CD8-positive, alpha-beta memory T cell (primary cell): ENCODE data around the gene GSTO2. TPM values are rescaled to one million over a fixed set of nuclear protein-coding genes. Genes with fewer than 3 reads are reported as not detected.

Source experiments
- CTCF ChIA-PET: fragments of 350-600 bp; sonication (Branson Sonifier 250); formaldehyde crosslinking; loops from one replicate; lab custom pipeline; 2021; ENCODE audit warnings: antibody characterized with exemption; lab: Charles Lee
- POLR2A ChIA-PET: fragments of 350-600 bp; sonication (Branson Sonifier 250); formaldehyde crosslinking; loops from one replicate; lab custom pipeline; 2021; ENCODE audit warnings: antibody characterized with exemption; lab: Charles Lee
- DNase-seq, 5 donors: peaks; one replicate each; pipeline versions ENCODE4 v3.0.0 to v3.0.0-alpha.2; 2020 to 2022; ENCODE audit warnings: mixed read lengths in 1 of 5
- H3K27ac ChIP-seq: one replicate; pipeline ENCODE4 v1.7.0; 2013; ENCODE audit warnings: low read depth, mild to moderate bottlenecking, low read length, moderate library complexity
- H3K27me3 ChIP-seq: 2 replicates; pipeline ENCODE4 v1.7.0; 2013; ENCODE audit warnings: low read length, mild to moderate bottlenecking; ENCODE audit not compliant: insufficient read depth, poor library complexity, severe bottlenecking
- H3K36me3 ChIP-seq: 2 replicates; pipeline ENCODE4 v1.7.0; 2013; ENCODE audit warnings: mild to moderate bottlenecking, low read length, moderate library complexity; ENCODE audit not compliant: insufficient read depth
- H3K4me1 ChIP-seq: 2 replicates; pipeline ENCODE4 v1.7.0; 2013; ENCODE audit warnings: mild to moderate bottlenecking, low read length, moderate library complexity; ENCODE audit not compliant: insufficient read depth
- H3K4me3 ChIP-seq: 2 replicates; pipeline ENCODE4 v1.7.0; 2013; ENCODE audit warnings: mild to moderate bottlenecking, low read length
- H3K9me3 ChIP-seq: 2 replicates; pipeline ENCODE4 v1.7.0; 2013; ENCODE audit warnings: mild to moderate bottlenecking, low read length
- H3K27ac Mint-ChIP-seq, 8 donors: one replicate each; pipeline ENCODE4 v1.8.0; 2020 to 2021; ENCODE audit warnings: mixed read lengths in 8 of 8, mild to moderate bottlenecking in 6 of 8, inconsistent platforms in 3 of 8, moderate library complexity in 3 of 8
- H3K27me3 Mint-ChIP-seq, 2 donors: one replicate each; pipeline ENCODE4 v1.8.0; 2020 to 2021; ENCODE audit warnings: mixed read lengths in 2 of 2, mild to moderate bottlenecking in 1 of 2, moderate library complexity in 1 of 2
- H3K36me3 Mint-ChIP-seq, 3 donors: one replicate each; pipeline ENCODE4 v1.8.0; 2020 to 2021; ENCODE audit warnings: mixed read lengths in 3 of 3, inconsistent platforms in 1 of 3, mild to moderate bottlenecking in 1 of 3
- H3K4me1 Mint-ChIP-seq, 3 donors: one replicate each; pipeline ENCODE4 v1.8.0; 2020 to 2021; ENCODE audit warnings: mixed read lengths in 3 of 3, inconsistent platforms in 1 of 3, mild to moderate bottlenecking in 1 of 3
- H3K4me3 Mint-ChIP-seq, 7 donors: one replicate each; pipeline ENCODE4 v1.8.0; 2020 to 2021; ENCODE audit warnings: mixed read lengths in 7 of 7, mild to moderate bottlenecking in 6 of 7, moderate library complexity in 4 of 7, inconsistent platforms in 2 of 7
- H3K9me3 Mint-ChIP-seq, 5 donors: one replicate each; pipeline ENCODE4 v1.8.0; 2020 to 2022; ENCODE audit warnings: mixed read lengths in 5 of 5, mild to moderate bottlenecking in 3 of 5, moderate library complexity in 2 of 5, inconsistent platforms in 1 of 5
- polyA plus RNA-seq: library from polyadenylated mRNA; unstranded; fragments of 300-500 nt; fragmentation: Illumina TruSeq; gene quantifications from one replicate; pipeline ENCODE4 v1.2.3, GENCODE V29; 2021
- total RNA-seq, 2 experiments: library from RNA; stranded (reverse); gene quantifications; one replicate each; pipeline ENCODE4 v1.2.3, GENCODE V29; 2021

The GSTO2 gene
- total and polyA plus RNA-seq, 3 experiments from 2014 or later, result 0.60 to 1.1 (median 0.93) TPM

DNA sequence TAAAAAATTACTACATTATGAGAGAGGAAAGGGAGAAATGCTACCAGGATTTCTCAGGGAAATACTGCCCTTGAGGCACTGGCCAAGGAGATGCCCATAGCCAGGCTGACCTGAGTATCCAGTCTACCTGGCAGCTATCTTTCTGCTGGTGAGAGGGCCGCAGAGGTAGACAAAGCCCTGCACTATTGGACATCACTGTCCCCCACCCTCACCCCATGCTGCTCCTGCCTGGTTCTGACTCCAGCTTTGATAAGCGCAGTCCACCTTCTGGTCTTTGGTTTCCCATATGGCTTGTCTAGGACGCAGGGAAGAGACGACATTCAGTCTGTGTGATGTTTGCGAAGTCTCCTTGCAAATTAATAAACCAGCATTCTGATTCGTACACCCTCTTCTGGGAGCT lies 65.6 kb downstream of the GSTO2 start:
- H3K27ac ChIP-seq, result peak overlapping the region; percentile 75
- Mint-ChIP-seq H3K4me3 (peak overlapping the region in 4 of 7 donors; percentile 29 to 98 (median 84)), H3K27me3 (peaks cover 0 to 7% of the 10 kb centered on the region in 2 donors), H3K36me3 (peaks cover 0 to 42% (median 8%) of the 10 kb centered on the region in 3 donors), H3K9me3 (no peaks in the 10 kb centered on the region), H3K4me1 (peaks cover 72 to 87% (median 87%) of the 10 kb centered on the region in 3 donors), H3K27ac (peak overlapping the region; percentile 68 to 100 (median 98))
- no peaks in the 10 kb centered on the region for H3K9me3 ChIP-seq
- H3K4me3 ChIP-seq, result no peak overlapping the region
- POLR2A ChIA-PET, result interaction anchor here (0.5 kb wide), 1 partner anchor 68 kb away, joined by 5 read pairs; no protein-coding TSS in a partner anchor
- no peak for DNase-seq
- peaks cover 7% of the 10 kb centered on the region for H3K36me3 ChIP-seq
- no peaks in the 10 kb centered on the region for H3K27me3 ChIP-seq
- H3K4me1 ChIP-seq, result peaks cover 82% of the 10 kb centered on the region
- CTCF ChIA-PET, result interaction anchor here (0.9 to 7.3 kb wide), 6 partner anchors 17 to 213 kb away, joined by 3 to 81 read pairs (median 7); partner anchors contain the start of gene CFAP58

DNA sequence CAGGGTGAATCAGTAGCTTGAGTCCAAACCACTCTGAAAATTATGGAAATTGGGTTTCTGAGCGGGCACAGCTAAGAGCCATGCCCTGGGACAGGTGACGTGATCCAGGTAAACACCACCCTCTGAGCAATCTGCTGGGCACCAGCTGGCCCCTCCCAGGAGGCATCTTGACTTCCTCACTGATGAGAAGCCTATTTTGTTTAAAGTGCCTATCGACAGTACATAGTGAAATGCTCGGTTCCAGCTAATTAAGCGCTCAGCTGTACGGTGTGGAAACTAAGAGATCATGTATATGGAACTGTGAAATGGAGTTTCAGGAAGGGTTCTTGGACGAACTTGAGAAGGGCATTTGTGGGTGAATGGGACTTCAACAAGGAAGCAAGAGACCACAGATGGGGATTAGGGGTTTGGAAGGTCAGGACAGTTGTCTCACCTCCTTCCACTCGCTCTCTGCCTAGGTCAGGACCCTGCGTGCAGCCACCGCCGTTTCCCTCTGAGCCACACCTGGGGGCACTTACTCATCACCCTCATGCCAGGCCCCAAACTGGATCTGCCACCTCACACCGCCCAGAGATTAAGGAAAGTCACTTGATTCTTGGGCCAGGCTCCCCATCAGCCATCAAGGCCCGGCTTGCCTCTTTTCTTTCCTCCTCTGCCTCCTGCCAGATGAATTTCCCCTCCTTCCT lies 66.1 kb downstream of the GSTO2 start:
- H3K27ac ChIP-seq, result no peak overlapping the region
- H3K4me3 Mint-ChIP-seq, result peak overlapping the region; percentile 24 to 100 (median 91)

DNA sequence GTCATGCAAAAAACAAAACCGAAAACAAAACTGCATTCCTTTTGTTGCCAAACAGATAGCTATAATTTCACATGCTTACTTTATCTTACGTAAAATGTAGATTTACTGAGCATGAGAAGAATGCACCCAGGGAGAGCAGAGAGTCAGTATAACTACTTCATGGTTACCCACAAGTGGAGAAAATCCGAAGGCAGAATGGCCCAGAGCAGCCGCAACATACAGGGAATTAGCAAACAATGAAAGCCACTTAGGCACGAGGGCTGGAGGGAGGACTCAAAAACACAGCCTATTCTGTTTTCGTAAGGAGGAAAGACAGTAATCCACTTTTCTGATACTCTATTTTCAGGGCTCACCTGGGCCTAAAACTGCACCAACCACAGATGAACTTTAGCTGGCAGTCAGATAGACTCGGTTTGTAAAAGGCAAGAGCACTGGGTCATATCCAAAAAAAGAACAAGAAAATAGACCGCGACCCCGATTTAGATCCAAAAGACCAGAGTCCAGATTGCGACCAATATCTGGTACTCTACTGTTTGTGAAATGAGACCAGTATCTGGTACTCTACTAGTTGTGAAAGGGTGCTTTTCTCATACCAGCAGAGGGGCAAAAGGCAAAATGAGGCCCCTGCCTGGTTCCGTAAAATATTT lies 68.0 kb downstream of the GSTO2 start:
- Mint-ChIP-seq H3K27me3 (peaks cover 4 to 7% of the 10 kb centered on the region in 2 donors), H3K4me1 (peaks cover 53 to 70% (median 65%) of the 10 kb centered on the region in 3 donors), H3K27ac (peak overlapping the region; percentile 85 to 100 (median 99)), H3K4me3 (peak overlapping the region; percentile 91 to 100 (median 98)), H3K36me3 (peaks cover 0 to 33% (median 4%) of the 10 kb centered on the region in 3 donors), H3K9me3 (no peaks in the 10 kb centered on the region)
- H3K9me3 ChIP-seq, result no peaks in the 10 kb centered on the region
- POLR2A ChIA-PET, result interaction anchor here (1.2 to 3.0 kb wide), 4 partner anchors 15 to 44 kb away, joined by 4 to 10 read pairs (median 6); partner anchors contain the start of gene CFAP58
- H3K36me3 ChIP-seq, result peaks cover 2% of the 10 kb centered on the region
- H3K27ac ChIP-seq, result peak overlapping the region; percentile 89
- CTCF ChIA-PET, result interaction anchor here (1.1 to 7.3 kb wide), 6 partner anchors 14 to 45 kb away, joined by 3 to 81 read pairs (median 16); partner anchors contain the start of gene CFAP58
- H3K27me3 ChIP-seq, result no peaks in the 10 kb centered on the region
- DNase-seq, result no peak
- peaks cover 59% of the 10 kb centered on the region for H3K4me1 ChIP-seq
- H3K4me3 ChIP-seq, result peak overlapping the region; percentile 59

More for the DNA sequence above, 66.1 kb downstream of the GSTO2 start:
- ChIA-PET CTCF (interaction anchor here (0.9 to 7.3 kb wide), 7 partner anchors 16 to 214 kb away, joined by 3 to 81 read pairs (median 9); partner anchors contain the start of gene CFAP58), POLR2A (interaction anchor here (0.5 to 0.6 kb wide), 2 partner anchors 68 to 424 kb away, joined by 5 to 7 read pairs; no protein-coding TSS in a partner anchor)
- Mint-ChIP-seq H3K27ac (peak overlapping the region; percentile 68 to 100 (median 98)), H3K9me3 (no peaks in the 10 kb centered on the region), H3K36me3 (peaks cover 0 to 42% (median 8%) of the 10 kb centered on the region in 3 donors), H3K27me3 (peaks cover 2 to 7% of the 10 kb centered on the region in 2 donors), H3K4me1 (peaks cover 68 to 87% (median 84%) of the 10 kb centered on the region in 3 donors)
- Histone ChIP-seq H3K4me3 (peak overlapping the region; percentile 22), H3K4me1 (peaks cover 77% of the 10 kb centered on the region), H3K27me3 (no peaks in the 10 kb centered on the region), H3K9me3 (no peaks in the 10 kb centered on the region), H3K36me3 (peaks cover 7% of the 10 kb centered on the region)
- DNase-seq, result no peak

GRCh38 chr10:104337521-104337984 lies 68.6 kb downstream of the GSTO2 start:
- Mint-ChIP-seq H3K4me1 (peaks cover 52 to 65% (median 59%) of the 10 kb centered on the region in 3 donors), H3K9me3 (no peaks in the 10 kb centered on the region), H3K27me3 (peaks cover 4 to 7% of the 10 kb centered on the region in 2 donors), H3K4me3 (peak overlapping the region; percentile 91 to 100 (median 98)), H3K27ac (peak overlapping the region; percentile 85 to 100 (median 99)), H3K36me3 (peaks cover 0 to 33% (median 4%) of the 10 kb centered on the region in 3 donors)
- Histone ChIP-seq H3K27me3 (no peaks in the 10 kb centered on the region), H3K36me3 (no peaks in the 10 kb centered on the region), H3K4me1 (peaks cover 53% of the 10 kb centered on the region), H3K4me3 (peak overlapping the region; percentile 59), H3K9me3 (no peaks in the 10 kb centered on the region), H3K27ac (peak overlapping the region; percentile 89)
- DNase-seq, result no peak
- ChIA-PET POLR2A (interaction anchor here (0.5 to 3.0 kb wide), 12 partner anchors 8 to 1046 kb away, joined by 3 to 17 read pairs (median 5); partner anchors contain the start of genes CFAP58 and SFR1), CTCF (interaction anchor here (1.0 to 7.3 kb wide), 13 partner anchors 9 to 63 kb away, joined by 3 to 81 read pairs (median 6); partner anchors contain the start of gene CFAP58)

- CTCF ChIA-PET, result interaction anchor here (1.0 to 7.3 kb wide), 15 partner anchors 9 to 63 kb away, joined by 3 to 81 read pairs (median 5); partner anchors contain the start of gene CFAP58
- Mint-ChIP-seq H3K27ac (peak within 1 kb of the TSS; percentile 89 to 100 (median 99)), H3K36me3 (peaks cover 0 to 28% (median 0%) of the 10 kb centered on the region in 3 donors), H3K4me1 (peaks cover 46 to 59% (median 53%) of the 10 kb centered on the region in 3 donors), H3K27me3 (peaks cover 3 to 4% of the 10 kb centered on the region in 2 donors), H3K9me3 (no peaks in the 10 kb centered on the region), H3K4me3 (peak within 1 kb of the TSS; percentile 91 to 100 (median 98))
- Histone ChIP-seq H3K27me3 (no peaks in the 10 kb centered on the region), H3K4me1 (peaks cover 47% of the 10 kb centered on the region), H3K36me3 (no peaks in the 10 kb centered on the region), H3K9me3 (no peaks in the 10 kb centered on the region), H3K4me3 (peak within 1 kb of the TSS; percentile 59), H3K27ac (peak within 1 kb of the TSS; percentile 89)
- POLR2A ChIA-PET, result interaction anchor here (0.5 to 3.0 kb wide), 15 partner anchors 9 to 1046 kb away, joined by 3 to 17 read pairs (median 4); partner anchors contain the start of genes CFAP58, GSTO2 and SFR1
- peak; percentile 62 to 91 (median 82) for DNase-seq
These were observed 69.2 kb downstream of the GSTO2 start, which contains the start of gene ITPRIP for GRCh38 chr10:104337985-104338735. TSS of gene ITPRIP (minus strand) at chr10:104338465. CDS start at chr10:104316051, 22,414 bp downstream.

DNA sequence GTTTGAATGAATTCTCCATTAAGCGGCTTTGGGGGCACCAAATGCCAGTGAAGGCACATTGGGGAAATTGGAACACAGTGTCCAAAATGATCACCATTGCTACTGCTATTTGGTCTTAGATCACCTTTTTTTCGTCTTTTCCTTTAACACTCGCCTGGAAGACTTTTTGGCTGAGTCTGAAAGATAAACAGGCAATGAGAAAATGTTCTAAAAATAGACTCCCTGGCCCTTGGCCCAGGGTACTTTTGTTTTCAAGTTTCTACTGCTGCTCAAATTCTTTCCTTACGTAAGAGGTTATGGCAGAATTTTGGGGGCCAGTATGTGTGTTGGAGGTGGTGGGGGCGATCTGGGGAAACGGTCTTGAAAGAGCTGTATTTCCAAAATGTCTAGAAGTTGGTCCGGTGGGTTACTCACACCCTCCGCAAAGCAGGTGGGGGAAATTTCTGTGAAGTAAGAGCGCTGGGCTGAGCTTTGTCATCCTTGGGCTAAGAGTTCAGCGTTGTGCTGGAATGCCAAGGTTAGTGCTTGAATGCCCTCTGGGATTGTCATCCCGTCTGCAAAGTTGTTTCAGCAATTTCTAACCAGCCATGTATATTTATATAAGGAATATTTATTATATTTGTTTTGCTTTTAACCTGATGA lies 70.6 kb downstream of the GSTO2 start:
- CTCF ChIA-PET, result interaction anchor here (1.9 to 7.3 kb wide), 4 partner anchors 13 to 65 kb away, joined by 8 to 81 read pairs (median 34); partner anchors contain the start of gene CFAP58
- Histone ChIP-seq H3K36me3 (no peaks in the 10 kb centered on the region), H3K27ac (peak overlapping the region; percentile 89), H3K27me3 (no peaks in the 10 kb centered on the region), H3K4me1 (peaks cover 33% of the 10 kb centered on the region), H3K9me3 (no peaks in the 10 kb centered on the region), H3K4me3 (peak overlapping the region; percentile 59)
- peaks cover 33 to 44% (median 39%) of the 10 kb centered on the region in 3 donors for H3K4me1 Mint-ChIP-seq
- H3K36me3 Mint-ChIP-seq, result peaks cover 0 to 24% (median 0%) of the 10 kb centered on the region in 3 donors
- no peak for DNase-seq
- H3K27me3 Mint-ChIP-seq, result peaks cover 3 to 4% of the 10 kb centered on the region in 2 donors
- POLR2A ChIA-PET, result interaction anchor here (0.7 to 1.9 kb wide), 3 partner anchors 9 to 31 kb away, joined by 5 to 17 read pairs (median 11); no protein-coding TSS in a partner anchor
- peak overlapping the region; percentile 91 to 100 (median 98) for H3K4me3 Mint-ChIP-seq
- H3K27ac Mint-ChIP-seq, result peak overlapping the region in 5 of 8 donors; percentile 81 to 100 (median 99)
- no peaks in the 10 kb centered on the region for H3K9me3 Mint-ChIP-seq
